Lower lobe of right lung (tissue), 2 donors: ENCODE results near the gene HLF. TPM values are rescaled to one million over a fixed set of nuclear protein-coding genes. Genes with fewer than 3 reads are reported as not detected.
A peak's percentile ranks its signal among the peaks of the same experiment; 100 is the strongest.

Experiments used
- ATAC-seq, 2 donors: fragments of 200-7000 bp; cut with Tn5 transposase; one replicate each; pipeline ENCODE4 v1.9.1; 2020 to 2022; ENCODE audit warnings: mild to moderate bottlenecking in 2 of 2, moderate library complexity in 2 of 2
- DNase-seq: peaks from one replicate; pipeline ENCODE4 v3.0.0-alpha.2; 2020
- H3K27ac ChIP-seq: fragments of 200-600 bp; one replicate; pipeline ENCODE4 v1.8.0; 2022
- H3K27me3 ChIP-seq: fragments of 200-600 bp; one replicate; pipeline ENCODE4 v1.8.0; 2022; ENCODE audit warnings: low read depth
- H3K36me3 ChIP-seq: fragments of 200-600 bp; one replicate; pipeline ENCODE4 v1.8.0; 2022; ENCODE audit warnings: mild to moderate bottlenecking
- H3K4me1 ChIP-seq: fragments of 200-600 bp; one replicate; pipeline ENCODE4 v1.8.0; 2022
- H3K4me3 ChIP-seq: fragments of 200-600 bp; one replicate; pipeline ENCODE4 v1.8.0; 2022; ENCODE audit warnings: mild to moderate bottlenecking
- H3K9me3 ChIP-seq: fragments of 200-600 bp; one replicate; pipeline ENCODE4 v1.8.0; 2022
- intact Hi-C: fragments of 100-400 bp; cut with DNase I; formaldehyde crosslinking; loops from one replicate; pipeline ENCODE4 v1.11.0; 2022
- total RNA-seq: library from RNA; stranded (reverse); fragmentation: NEBNext Ultra II Directional; extraction: Animal tissue kit (Norgen Biotek cat#: 25700); gene quantifications from one replicate; pipeline ENCODE4 v1.2.1, GENCODE V29; 2021
- TF ChIP-seq, protein P1 (sequence below): fragments of 200-600 bp; IDR thresholded peaks from one replicate; pipeline ENCODE4 v1.8.0; 2022; ENCODE audit warnings: antibody characterized with exemption, mild to moderate bottlenecking
- donor health status: DM: no; HTN: yes; CAD: no; lungs with severe emphysema.

Gene HLF
- total RNA-seq, 1 donor from 2014 or later = 29.4 TPM

DNA sequence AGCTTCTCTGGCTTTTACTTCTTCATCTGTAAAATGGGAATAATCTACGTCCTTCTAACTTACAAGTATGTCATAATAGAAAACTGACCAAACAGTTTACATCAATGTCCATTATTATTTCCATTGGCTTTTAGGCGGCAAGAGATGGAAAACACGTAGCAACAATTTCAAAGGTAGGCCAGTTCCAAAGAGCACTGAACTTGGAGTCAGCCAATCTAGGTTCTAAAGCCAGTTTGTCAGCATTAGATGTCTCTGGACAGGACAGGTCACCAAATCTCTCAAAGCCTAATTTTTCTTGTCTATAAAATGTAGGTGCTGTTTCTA lies 17.6 kb downstream of the HLF start:
- TF ChIP-seq, protein P1, sequence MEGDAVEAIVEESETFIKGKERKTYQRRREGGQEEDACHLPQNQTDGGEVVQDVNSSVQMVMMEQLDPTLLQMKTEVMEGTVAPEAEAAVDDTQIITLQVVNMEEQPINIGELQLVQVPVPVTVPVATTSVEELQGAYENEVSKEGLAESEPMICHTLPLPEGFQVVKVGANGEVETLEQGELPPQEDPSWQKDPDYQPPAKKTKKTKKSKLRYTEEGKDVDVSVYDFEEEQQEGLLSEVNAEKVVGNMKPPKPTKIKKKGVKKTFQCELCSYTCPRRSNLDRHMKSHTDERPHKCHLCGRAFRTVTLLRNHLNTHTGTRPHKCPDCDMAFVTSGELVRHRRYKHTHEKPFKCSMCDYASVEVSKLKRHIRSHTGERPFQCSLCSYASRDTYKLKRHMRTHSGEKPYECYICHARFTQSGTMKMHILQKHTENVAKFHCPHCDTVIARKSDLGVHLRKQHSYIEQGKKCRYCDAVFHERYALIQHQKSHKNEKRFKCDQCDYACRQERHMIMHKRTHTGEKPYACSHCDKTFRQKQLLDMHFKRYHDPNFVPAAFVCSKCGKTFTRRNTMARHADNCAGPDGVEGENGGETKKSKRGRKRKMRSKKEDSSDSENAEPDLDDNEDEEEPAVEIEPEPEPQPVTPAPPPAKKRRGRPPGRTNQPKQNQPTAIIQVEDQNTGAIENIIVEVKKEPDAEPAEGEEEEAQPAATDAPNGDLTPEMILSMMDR = no peak
- H3K4me1 ChIP-seq = peaks cover 67% of the 10 kb centered on the region

DNA sequence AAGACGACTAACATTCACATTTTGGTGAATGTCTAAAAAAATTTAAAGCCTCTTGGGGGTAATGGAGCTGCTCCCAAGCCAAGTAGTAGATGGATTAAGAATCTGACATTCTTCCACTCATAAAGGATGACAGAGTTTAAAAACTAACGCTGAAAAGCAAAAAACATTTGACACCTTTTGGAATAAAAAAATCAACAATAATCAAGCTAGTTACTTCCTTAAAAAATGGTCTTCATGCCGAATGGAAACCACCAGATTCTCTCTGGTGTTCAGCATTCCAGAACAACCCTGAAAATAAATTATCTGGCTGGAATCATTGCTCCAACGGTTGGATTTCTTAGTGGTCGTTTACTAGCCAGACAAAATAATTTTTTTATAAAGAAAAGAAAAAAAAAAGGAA lies 18.0 kb downstream of the HLF start:
- ATAC-seq (no peak), DNase-seq (no peak)
- intact Hi-C loops = no loop called here
- no peaks in the 10 kb centered on the region for H3K36me3 ChIP-seq
- H3K9me3 ChIP-seq = no peaks in the 10 kb centered on the region
- TF ChIP-seq, protein P1 = no peak
- no peak overlapping the region for H3K4me3 ChIP-seq
- H3K27ac ChIP-seq = peak overlapping the region; percentile 78
- H3K27me3 ChIP-seq = no peaks in the 10 kb centered on the region
- H3K4me1 ChIP-seq = peaks cover 69% of the 10 kb centered on the region

More for the DNA sequence above, 17.6 kb downstream of the HLF start:
- no peaks in the 10 kb centered on the region for H3K9me3 ChIP-seq
- intact Hi-C loops = no loop called here
- H3K4me3 ChIP-seq = no peak overlapping the region
- no peaks in the 10 kb centered on the region for H3K27me3 ChIP-seq
- peak overlapping the region; percentile 78 for H3K27ac ChIP-seq
- ATAC-seq (no peak), DNase-seq (no peak)
- no peaks in the 10 kb centered on the region for H3K36me3 ChIP-seq

DNA sequence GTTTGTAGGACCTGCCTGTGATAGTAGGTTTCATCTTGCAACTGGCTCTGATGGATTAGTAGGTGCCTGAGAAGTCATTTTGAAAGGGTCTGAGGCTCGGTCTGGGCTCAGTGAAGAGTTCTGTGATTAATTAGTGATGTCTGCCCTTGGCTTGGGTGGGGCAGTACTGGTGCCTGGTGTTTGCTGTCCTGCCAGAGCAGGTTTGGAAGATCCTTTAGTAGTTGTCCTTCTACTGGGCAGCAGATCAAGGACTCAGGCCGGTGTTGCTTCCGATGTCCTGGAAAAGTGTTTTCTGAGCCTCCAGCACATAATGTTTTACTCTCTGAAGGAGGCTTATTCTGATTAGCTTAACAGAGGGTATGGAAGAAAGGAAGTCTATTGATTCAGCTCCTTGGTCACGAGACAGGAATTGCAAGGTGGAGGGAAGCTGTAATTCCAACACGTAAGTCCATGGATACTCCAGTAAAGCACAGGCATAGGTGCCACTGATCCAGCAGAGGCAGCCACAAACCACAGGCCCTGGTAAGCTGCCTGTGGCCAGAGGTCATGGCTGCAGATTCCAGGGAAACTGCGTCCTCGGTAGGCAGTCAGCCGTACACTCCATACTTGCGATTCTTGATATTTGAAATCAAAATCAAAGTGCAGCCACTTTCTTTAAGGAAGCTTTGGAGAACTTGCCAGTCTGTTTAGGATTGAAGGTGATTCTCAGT lies 18.7 kb downstream of the HLF start:
- H3K27ac ChIP-seq = peak overlapping the region; percentile 78
- H3K4me3 ChIP-seq = no peak overlapping the region

DNA sequence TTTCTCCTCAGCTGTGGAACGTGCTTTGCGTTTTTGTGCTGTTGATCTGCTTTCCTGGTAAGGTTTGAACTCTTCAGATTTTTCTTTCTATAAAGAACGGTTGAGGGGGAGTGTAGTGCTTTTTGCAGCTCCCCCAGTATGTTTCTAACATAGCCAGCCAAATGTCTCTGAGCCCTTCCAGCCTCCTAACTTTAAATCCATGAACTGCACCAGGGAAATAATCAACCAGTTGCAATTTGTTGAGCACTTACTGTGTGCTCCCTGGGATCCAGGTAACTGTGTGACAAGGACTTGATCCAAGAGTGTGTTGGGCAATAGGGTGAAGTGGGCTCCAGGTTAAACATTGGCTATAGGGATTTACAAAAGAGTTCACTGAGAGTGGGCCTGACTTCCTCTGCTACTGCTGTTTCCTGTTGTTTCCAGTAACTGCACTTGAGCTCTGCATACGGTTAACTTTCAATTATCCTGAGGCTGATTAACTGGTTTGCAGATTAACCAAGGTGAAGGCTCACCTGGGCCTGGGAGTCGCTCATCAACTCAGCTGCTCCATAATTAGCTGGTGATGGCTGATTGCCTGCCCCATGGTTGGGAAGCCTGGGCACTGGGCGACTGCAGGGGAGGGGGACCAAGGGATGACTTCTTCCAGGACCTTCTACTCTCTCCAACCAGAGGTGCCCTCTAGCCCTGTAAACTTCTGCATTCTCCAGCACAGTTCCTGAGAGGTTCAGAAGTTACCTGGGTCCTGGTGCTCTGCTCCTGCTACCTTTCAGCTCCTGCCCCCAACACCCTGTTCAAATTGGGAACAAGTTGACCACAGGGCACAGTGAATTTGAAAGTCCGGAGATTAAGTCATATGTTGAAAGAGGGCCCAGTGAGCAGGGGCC lies 19.5 kb downstream of the HLF start:
- DNase-seq (no peak), ATAC-seq (peak; percentile 80 to 82)
- Histone ChIP-seq H3K4me1 (peaks cover 61% of the 10 kb centered on the region), H3K27me3 (no peaks in the 10 kb centered on the region), H3K9me3 (no peaks in the 10 kb centered on the region), H3K4me3 (no peak overlapping the region), H3K36me3 (no peaks in the 10 kb centered on the region), H3K27ac (peak overlapping the region; percentile 78)
- intact Hi-C loops = no loop called here
- TF ChIP-seq, protein P1 = no peak

More for the DNA sequence above, 18.7 kb downstream of the HLF start:
- intact Hi-C loops = no loop called here
- Histone ChIP-seq H3K9me3 (no peaks in the 10 kb centered on the region), H3K36me3 (no peaks in the 10 kb centered on the region), H3K4me1 (peaks cover 66% of the 10 kb centered on the region), H3K27me3 (no peaks in the 10 kb centered on the region)
- DNase-seq (no peak), ATAC-seq (no peak)
- TF ChIP-seq, protein P1 = no peak

DNA sequence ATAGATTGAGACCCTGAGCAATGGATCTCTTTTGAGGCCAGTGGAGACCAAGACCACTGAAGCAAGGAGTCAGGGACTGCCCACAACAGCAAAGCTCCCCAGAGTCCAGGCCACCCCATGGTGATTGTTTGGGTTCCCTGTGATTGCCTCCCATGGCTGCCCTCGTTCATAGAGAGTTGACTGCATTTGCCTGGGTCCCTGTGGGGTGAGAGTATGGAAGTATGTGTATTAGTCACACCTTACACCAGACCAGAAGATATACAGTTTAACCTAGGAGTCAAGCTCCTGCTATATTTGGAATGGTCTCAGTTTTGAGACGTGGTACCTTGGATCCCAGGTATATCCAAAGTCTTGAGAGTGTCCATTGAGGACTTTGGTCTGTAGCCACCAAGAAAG lies 20.2 kb downstream of the HLF start:
- TF ChIP-seq, protein P1 = no peak
- Histone ChIP-seq H3K36me3 (no peaks in the 10 kb centered on the region), H3K4me3 (no peak overlapping the region), H3K27ac (peak overlapping the region; percentile 78), H3K27me3 (no peaks in the 10 kb centered on the region), H3K4me1 (peaks cover 61% of the 10 kb centered on the region), H3K9me3 (no peaks in the 10 kb centered on the region)
- DNase-seq = no peak
- intact Hi-C loops = no loop called here
- ATAC-seq = peak; percentile 2
